NCI-H2107 treated with DMSO at 0.1 percent for 48 hours (cell line): Measurements from ENCODE around the gene JUP.

Experiments used
- DNase-seq: peaks from one replicate; lab custom pipeline; 2025; ENCODE audit not compliant: unreplicated experiment; lab: John Stamatoyannopoulos, UW

The JUP gene

GRCh38 chr17:41810659-41811548 lies 24.4 kb upstream of the JUP start:
- DNase-seq = no peak

- no peak for DNase-seq
These were observed 20.4 kb upstream of the JUP start for GRCh38 chr17:41806685-41807445.

GRCh38 chr17:41803049-41804020 lies 16.8 kb upstream of the JUP start:
- DNase-seq = no peak

- DNase-seq = peak; percentile 79
These were observed 15.1 kb upstream of the JUP start for GRCh38 chr17:41801374-41802271.

- no peak for DNase-seq
These were observed 14.3 kb upstream of the JUP start for GRCh38 chr17:41800601-41801373.

- no peak for DNase-seq
These were observed 12.9 kb upstream of the JUP start for GRCh38 chr17:41799366-41799765.

GRCh38 chr17:41797377-41797776 lies 10.9 kb upstream of the JUP start:
- no peak for DNase-seq

- no peak for DNase-seq
These were observed 9.8 kb upstream of the JUP start for GRCh38 chr17:41796121-41796895.

GRCh38 chr17:41794540-41794975 lies 8.0 kb upstream of the JUP start:
- no peak for DNase-seq

GRCh38 chr17:41793784-41794539 lies 7.5 kb upstream of the JUP start:
- no peak for DNase-seq

GRCh38 chr17:41792845-41793783 lies 6.6 kb upstream of the JUP start:
- DNase-seq = no peak

- no peak for DNase-seq
These were observed 509 bp upstream of the JUP start for GRCh38 chr17:41787021-41787418.

GRCh38 chr17:41785859-41786226 lies 668 bp downstream of the JUP start:
- DNase-seq = no peak

- DNase-seq = no peak
These were observed 1.2 kb downstream of the JUP start for GRCh38 chr17:41785091-41785858.

GRCh38 chr17:41784207-41784744 lies 2.2 kb downstream of the JUP start:
- no peak for DNase-seq

- no peak for DNase-seq
These were observed 4.4 kb downstream of the JUP start for GRCh38 chr17:41782142-41782541.
